NCI-H510A (cell line): Measurements from ENCODE around the gene KLF11.
A peak's percentile ranks its signal among the peaks of the same experiment; 100 is the strongest.

ENCODE experiments used
- DNase-seq: peaks from one replicate; lab custom pipeline; 2025; lab: John Stamatoyannopoulos, UW

The KLF11 gene

GRCh38 chr2:10043256-10043905 lies at the start of gene KLF11:
TSS of gene KLF11 (plus strand) at chr2:10043550. CDS start at chr2:10043717, 167 bp downstream.
- DNase-seq, result peak; percentile 89

- no peak for DNase-seq
Measured at GRCh38 chr2:9994462-9994861, 48.9 kb upstream of the KLF11 start.

- DNase-seq, result no peak
Measured at GRCh38 chr2:9995059-9995458, 48.3 kb upstream of the KLF11 start.

GRCh38 chr2:9996321-9996720 lies 47.0 kb upstream of the KLF11 start:
- DNase-seq, result no peak

DNA sequence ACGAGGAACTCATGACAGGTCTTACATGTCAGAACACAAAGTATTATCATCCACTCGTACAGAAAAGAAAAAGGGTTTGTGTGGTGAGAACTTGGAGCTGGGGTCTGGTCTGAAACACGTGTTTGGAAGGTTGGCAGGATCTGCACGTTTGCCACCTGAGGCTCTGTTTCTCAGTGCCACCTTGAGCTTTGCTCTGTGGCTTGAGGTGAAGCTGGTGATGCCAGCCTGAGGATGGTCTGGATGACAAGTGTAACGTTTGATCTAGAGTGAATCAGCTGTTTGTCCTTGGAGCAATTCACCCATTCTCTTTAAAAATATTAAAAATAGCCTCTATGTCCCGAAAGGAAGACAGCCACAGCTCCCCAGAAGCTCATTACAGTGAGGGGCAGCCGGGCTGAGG lies 45.4 kb upstream of the KLF11 start:
- no peak for DNase-seq

GRCh38 chr2:9998916-9999654 lies 44.3 kb upstream of the KLF11 start:
- DNase-seq, result no peak

DNA sequence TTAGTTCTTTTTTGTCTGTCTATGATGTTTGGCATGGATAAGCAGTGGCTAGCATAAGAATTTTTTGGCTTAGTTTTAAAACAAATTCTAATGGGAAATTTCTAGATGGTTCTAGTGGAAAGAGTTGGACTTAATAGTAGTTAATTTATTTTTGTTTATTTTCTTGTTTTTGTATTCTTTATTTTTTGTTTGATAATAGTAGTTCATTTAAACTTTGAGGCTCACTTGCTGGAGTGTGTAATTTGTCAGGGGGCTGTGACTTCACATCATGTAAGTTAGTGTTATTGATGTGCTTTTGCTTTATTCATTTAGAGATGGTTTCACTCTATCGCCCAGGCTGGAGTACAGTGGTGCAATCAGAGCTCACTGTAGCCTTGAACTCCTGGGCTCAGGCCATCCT lies 43.7 kb upstream of the KLF11 start:
- DNase-seq, result no peak

- DNase-seq, result no peak
Measured at GRCh38 chr2:10000541-10000940, 42.8 kb upstream of the KLF11 start.

DNA sequence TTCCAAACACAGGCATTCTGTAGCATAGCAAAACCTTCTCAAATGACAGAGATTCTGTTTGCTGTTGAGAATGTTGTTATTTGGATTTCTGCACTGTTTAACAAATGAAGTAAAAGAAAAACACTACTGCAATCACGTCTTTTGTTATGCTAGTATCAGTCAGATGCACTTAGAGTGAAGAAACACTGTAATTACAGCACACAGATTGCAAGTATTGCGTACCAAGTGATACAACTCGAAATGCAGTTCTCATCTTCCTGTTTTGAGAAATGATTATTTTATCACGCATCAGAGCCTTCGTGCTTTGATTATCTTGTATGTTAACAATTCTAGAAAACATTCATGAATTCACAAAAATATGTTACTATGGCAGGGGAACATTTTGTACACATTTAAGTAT lies 41.8 kb upstream of the KLF11 start:
- DNase-seq, result no peak

- DNase-seq, result no peak
Measured at GRCh38 chr2:10002109-10002508, 41.2 kb upstream of the KLF11 start.

DNA sequence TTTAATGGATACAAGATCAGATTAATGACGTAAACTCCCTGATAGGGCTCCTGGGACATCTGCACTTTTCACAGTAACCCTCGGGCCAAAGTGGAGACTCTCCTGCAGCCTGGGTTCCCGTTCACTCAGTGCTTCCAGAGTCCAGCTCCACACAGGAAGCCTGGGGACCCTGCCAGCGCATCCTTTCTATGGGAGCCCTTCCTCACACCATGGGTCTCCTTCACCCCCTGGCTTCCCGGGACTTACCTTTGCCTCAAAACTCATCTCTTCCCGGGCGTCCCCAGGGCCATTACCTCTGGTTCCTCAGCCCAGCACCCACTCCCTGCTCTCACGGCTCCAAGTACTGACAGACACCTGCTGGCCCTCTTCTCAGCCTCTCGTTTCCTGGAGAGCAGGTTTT lies 40.7 kb upstream of the KLF11 start:
- DNase-seq, result no peak

DNA sequence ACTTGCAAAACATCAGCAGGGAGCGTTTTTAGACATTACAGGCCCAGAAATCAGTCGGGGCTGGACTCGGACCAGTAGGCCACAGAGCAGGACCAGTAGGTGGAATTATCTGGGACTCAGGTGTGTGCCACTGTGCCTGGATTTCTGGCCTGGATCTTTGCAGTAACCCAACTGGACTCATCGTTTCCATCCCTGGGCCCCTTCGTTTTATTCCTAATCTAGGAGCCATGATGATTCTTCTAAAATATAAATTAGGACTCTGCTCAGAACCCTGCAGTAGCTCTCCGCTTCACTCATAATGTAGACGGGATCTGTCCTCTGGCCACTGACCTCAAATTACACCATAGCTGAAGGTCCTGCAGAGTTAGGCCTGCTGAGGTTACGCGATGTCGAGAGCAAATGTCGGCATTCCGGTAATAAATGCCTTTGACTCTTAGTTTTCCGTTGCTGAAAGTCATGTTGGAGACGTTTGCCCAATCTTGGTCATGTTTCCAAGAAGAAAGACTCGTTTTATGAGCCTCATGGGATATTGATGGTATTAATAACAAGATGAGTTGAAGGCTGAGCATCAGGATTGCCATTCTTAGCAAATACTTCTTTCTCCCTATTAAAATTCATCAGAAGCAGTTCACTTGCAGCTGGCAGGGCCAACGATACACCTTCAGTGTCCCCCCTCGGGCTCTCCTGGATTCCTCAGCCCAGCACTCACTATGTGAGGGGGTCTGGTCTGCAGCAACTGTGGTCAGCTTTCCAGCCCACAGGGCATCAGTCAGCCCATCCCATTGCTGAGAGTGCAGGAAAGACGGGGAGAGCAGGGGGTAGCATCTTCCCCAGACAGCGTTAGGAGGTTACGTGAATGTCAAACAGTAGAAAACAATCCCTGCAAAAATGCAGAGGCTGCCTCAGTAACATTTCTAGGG lies 39.9 kb upstream of the KLF11 start:
- DNase-seq, result no peak

GRCh38 chr2:10004401-10004800 lies 38.9 kb upstream of the KLF11 start:
- DNase-seq, result no peak

DNA sequence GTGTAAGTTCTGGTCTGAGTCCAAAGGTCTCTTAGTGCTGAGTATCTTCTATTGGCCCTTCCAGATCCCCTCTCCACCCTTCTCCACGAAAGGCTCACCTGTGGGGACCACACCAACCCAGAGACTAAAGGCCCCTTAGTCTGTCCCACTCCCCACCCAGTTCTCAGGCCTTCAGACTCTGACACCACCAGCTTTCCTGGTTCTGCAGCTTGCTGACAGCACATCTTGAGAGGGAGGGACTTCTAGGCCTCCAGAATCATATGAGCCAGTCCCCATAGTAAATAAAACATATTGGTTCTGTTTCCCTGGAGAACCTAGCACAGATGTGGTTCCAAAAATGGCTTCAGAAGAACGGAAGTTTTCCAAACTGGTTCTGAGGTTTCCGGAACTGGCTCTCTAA lies 38.5 kb upstream of the KLF11 start:
- no peak for DNase-seq

DNA sequence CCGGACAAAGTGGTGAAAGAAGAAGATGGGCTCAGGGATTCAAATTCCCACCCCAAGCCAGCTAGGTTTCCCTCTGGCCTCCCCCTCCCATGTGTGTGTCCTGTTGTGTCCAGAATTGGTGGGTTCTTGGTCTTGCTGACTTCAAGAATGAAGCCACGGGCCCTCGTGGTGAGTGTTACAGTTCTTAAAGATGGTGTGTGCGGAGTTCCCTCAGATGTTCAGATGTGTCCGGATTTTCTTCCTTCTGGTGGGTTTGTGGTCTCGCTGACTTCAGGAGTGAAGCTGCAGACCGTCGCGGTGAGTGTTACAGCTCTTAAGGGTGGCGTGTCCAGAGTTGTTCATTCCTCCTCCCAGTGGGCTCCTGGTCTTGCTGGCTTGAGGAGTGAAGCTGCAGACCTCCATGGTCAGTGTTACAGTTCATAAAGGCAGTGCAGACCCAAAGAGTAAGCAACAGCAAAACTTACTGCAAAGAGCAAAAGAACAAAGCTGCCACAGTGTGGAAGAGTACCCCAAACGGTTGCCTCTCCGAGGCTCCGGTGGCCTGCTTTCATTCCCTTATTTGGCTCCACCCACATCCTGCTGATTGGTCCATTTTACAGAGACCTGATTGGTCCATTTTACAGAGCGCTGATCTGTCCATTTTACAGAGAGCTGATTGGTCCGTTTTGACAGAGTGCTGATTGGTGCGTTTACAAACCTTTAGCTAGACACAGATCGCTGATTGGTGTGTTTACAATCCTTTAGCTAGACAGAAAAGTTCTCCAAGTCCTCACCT lies 37.7 kb upstream of the KLF11 start:
- DNase-seq, result no peak

DNA sequence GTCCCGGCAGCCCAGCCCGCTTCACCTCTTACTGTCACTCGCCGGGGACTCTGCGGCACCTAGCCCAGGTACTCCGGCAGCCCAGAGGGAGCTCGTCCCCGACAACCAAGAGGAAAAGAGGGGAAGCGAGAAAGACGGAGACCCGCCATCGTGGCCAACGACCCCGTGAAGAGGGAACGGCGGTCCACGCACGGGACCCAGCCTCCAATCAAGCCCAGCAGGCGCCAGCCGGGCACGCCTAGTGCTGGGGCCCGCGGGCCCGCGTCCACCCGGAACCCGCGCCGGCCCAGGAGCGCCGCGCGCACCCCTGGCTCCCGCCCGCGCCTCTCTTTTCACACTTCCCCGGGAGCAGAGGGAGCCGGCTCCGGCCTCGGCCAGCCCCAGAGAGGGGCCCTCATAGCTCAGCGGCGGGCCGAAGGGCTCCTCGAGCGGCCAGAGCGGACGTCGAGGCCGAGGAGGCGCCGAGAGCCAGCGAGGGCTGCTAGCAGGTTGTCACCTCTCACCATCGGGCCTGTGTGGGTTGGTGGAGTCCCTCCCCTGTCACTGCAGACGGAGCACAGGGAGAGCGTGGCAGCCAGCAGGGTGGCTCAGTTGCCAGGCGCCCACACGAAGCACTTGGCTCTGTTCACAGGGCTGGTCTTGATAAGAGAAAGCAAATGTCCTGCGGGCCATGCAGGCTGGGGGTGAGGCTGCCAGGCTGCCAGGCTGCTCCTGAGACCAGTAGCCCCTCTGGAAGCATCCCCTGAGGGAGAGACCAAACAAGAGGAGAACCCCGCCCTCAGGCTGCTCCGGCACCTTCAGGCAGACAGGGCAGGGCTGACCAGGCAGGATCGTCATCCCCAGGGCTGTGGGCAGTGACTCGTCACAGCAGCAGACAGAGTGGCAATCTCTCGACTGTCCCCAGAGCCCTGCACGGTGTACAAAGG lies 36.9 kb upstream of the KLF11 start:
- DNase-seq, result no peak

GRCh38 chr2:10007435-10007834 lies 35.9 kb upstream of the KLF11 start:
- no peak for DNase-seq

DNA sequence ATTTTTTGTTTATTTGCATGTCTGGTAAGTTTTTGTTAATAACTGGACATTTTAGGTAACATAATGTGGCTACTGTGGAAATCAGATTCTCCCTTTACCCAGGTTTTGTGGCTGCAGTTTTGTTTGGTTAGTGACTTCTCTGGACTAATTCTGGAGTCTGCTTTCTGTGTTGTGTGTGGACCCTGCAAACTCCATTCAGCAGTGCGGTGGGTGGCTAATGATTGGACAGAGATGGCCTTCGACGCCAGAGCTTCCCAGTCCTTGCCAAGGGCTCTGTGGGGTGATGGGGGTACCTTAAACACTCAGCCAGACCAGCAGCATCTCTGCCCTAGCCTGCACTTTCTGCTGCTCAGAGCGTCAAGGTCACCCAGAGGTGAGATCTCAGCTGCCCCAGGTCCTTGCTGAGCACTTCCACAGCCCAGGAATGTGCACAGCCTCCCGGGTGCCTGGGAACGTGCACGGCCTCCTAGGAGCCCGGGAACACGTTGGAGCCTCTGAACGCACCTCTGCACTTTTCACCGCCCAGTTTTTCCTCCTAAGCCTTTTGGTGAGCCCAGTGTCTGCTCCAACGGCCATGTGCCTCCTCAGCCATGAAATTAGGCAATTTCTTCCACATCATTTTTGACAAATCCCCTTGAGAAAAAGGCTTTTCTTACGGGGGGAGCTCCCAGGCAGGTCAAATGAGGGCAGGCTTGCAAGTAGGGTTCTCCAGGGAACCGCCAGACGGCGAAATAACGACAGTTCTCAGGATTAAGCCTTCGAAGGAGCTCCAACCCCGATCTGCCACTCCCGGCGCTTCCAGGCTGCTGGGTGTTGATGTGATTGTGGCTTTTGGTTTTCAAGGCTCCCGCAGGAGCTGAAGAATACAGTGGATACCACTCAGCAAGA lies 35.2 kb upstream of the KLF11 start:
- DNase-seq, result no peak

GRCh38 chr2:10008809-10009176 lies 34.6 kb upstream of the KLF11 start:
- no peak for DNase-seq

DNA sequence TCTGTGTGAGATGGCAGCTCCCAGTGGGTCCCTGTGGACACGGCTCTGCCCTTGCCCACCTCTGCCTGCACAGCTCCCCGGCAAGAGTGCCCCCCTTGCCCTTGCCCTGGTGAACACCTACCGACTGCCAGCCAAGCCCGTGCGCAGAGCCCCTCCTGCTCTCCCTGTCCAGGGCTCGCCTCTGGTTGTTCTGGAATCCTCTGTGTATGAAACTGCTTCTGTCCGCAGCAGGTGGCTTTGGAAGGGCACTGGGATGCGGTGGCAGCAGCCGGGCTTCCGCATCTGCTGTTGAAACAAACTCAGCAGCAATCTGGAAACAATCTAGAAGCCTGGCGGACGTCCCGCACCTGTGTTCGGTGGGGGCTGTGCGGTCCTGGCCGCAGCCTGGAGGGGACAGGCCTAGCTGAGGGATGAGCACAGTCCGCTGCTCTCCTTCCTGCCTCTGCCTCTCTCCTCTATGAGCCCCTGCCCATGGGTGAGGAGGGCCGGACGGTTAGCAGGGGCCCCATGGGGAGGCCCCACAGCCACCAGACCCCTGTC lies 34.0 kb upstream of the KLF11 start:
- no peak for DNase-seq
